ENCODE data around the gene STX8.

- no peak for TF ChIP-seq EP300 (IDR thresholded peaks at IDR 0.05; ENCODE audit: low read length)
- no peak for TF ChIP-seq POLR2A (conservative IDR thresholded peaks at IDR 0.05)
- no peak for TF ChIP-seq RNF219 (CRISPR knock-in tag; IDR thresholded peaks at IDR 0.05)
These were observed 334.8 kb downstream of the STX8 start for GRCh38 chr17:9240659-9241370.
